Stomach (tissue), 4 donors: Measurements from ENCODE around the gene ICOSLG.
"Not testable (repeated sequence)": the region's sequence is repeated elsewhere in the genome, so short reads cannot be mapped to it uniquely, and the experiment has no call there.

Experiments used
- EP300 ChIP-seq: sonication (generic); formaldehyde crosslinking; IDR thresholded peaks from one replicate; pipeline ENCODE4 v1.6.1; 2017; ENCODE audit warnings: antibody characterized with exemption
- POLR2A ChIP-seq, 4 donors: fragments of 450-650 bp; IDR thresholded peaks; one replicate each; pipeline ENCODE4 v1.6.1; 2016; ENCODE audit warnings: antibody characterized with exemption in 4 of 4, control low read depth in 2 of 4, mild to moderate bottlenecking in 1 of 4, moderate library complexity in 1 of 4
- POLR2AphosphoS5 ChIP-seq, 3 donors: sonication (generic); formaldehyde crosslinking; IDR thresholded peaks; one replicate each; pipeline ENCODE4 v1.6.1; 2016; ENCODE audit warnings: antibody characterized with exemption in 3 of 3
- TF ChIP-seq, protein P1 (sequence below), 7 experiments: fragments of 450-650 bp in 4 of 7; fragments of 200-600 bp in 3 of 7; sonication (generic) in 3 of 7; IDR thresholded peaks; one replicate each; pipeline ENCODE4 v1.5.1; 2016 to 2019; ENCODE audit warnings: antibody characterized with exemption in 7 of 7, control low read depth in 2 of 7, mild to moderate bottlenecking in 1 of 7

DNA sequence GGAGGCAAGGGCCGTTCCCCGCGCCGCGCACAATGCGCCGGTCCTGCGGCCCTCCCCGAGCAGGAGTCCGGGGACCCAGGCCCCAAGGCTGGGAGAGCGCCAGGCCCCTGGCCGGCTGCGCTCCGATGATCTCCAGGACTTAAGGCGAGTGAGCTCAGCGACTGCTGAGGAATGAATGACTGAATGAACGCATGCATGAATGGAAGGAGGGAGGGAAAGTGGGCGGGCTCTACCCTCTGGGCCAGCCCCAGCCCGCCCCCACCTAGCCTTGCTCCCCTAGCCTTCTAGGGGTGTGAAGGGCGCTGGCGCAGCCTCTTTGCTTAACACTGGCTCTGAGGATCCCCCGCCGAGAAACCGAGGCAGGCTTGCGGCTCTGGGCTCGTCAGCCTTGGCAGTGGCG lies 538 bp upstream of the ICOSLG start:
- TF ChIP-seq, protein P1, sequence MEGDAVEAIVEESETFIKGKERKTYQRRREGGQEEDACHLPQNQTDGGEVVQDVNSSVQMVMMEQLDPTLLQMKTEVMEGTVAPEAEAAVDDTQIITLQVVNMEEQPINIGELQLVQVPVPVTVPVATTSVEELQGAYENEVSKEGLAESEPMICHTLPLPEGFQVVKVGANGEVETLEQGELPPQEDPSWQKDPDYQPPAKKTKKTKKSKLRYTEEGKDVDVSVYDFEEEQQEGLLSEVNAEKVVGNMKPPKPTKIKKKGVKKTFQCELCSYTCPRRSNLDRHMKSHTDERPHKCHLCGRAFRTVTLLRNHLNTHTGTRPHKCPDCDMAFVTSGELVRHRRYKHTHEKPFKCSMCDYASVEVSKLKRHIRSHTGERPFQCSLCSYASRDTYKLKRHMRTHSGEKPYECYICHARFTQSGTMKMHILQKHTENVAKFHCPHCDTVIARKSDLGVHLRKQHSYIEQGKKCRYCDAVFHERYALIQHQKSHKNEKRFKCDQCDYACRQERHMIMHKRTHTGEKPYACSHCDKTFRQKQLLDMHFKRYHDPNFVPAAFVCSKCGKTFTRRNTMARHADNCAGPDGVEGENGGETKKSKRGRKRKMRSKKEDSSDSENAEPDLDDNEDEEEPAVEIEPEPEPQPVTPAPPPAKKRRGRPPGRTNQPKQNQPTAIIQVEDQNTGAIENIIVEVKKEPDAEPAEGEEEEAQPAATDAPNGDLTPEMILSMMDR (IDR thresholded peaks at IDR 0.05), result not testable (repeated sequence)
- not testable (repeated sequence) for TF ChIP-seq POLR2A (IDR thresholded peaks at IDR 0.05); EP300; POLR2AphosphoS5 (IDR thresholded peaks at IDR 0.05)
